Renal cortical epithelial cell (primary cell): ENCODE measurements around the gene VTA1. TPM values are rescaled to one million over a fixed set of nuclear protein-coding genes. Genes with fewer than 3 reads are reported as not detected.

ENCODE experiments used
- DNase-seq: peaks from one replicate; pipeline ENCODE4 v3.0.0-alpha.2; 2011; ENCODE audit warnings: low read depth
- total RNA-seq: library from RNA; depleted of rRNA; stranded (reverse); fragments of >200 nt; gene quantifications from 2 replicates; pipeline ENCODE4 v1.2.3, GENCODE V29; 2014

Gene VTA1
- total RNA-seq, 1 donor from 2014 or later, result 81.4 TPM

GRCh38 chr6:142266060-142266459 is 119.0 kb downstream of the VTA1 start:
- no peak for DNase-seq

- no peak for DNase-seq
Measured at GRCh38 chr6:142271476-142271875, 124.4 kb downstream of the VTA1 start.

Other genes starting within 250 kb of the VTA1 start
- gene GJE1, start 14.3 kb upstream of the VTA1 start, total RNA-seq, result not detected in 2 replicates
- gene NMBR, start 141 bp upstream of the VTA1 start, total RNA-seq, result 0.10 TPM in 1 of 2 replicates, not detected in the other
- 26.1 and 46.0 TPM in 2 replicates for gene ADGRG6, start 154.7 kb downstream of the VTA1 start, total RNA-seq